GM23248 (cell line): ENCODE measurements around the gene KIFAP3. TPM values are rescaled to one million over a fixed set of nuclear protein-coding genes. Genes with fewer than 3 reads are reported as not detected.

Experiments used
- DNase-seq: peaks from one replicate; pipeline ENCODE4 v3.0.0-alpha.2; 2015
- H2AFZ ChIP-seq: fragments of 200-600 bp; sonication (generic); 2 replicates; pipeline ENCODE4 v1.6.1; 2016; ENCODE audit warnings: antibody characterized with exemption
- H3F3A ChIP-seq: fragments of 200-600 bp; sonication (generic); 2 replicates; pipeline ENCODE4 v1.6.1; 2016; ENCODE audit warnings: mild to moderate bottlenecking, antibody characterized with exemption, mixed run types; ENCODE audit not compliant: insufficient read depth
- H3K27ac ChIP-seq: fragments of 200-600 bp; sonication (generic); 2 replicates; pipeline ENCODE4 v1.5.1; 2016; ENCODE audit warnings: mild to moderate bottlenecking
- H3K27me3 ChIP-seq: fragments of 200-600 bp; sonication (generic); replicated peaks from 2 replicates; pipeline ENCODE4 v1.6.1; 2016; ENCODE audit warnings: mild to moderate bottlenecking; ENCODE audit not compliant: insufficient read depth
- H3K36me3 ChIP-seq: fragments of 200-600 bp; sonication (generic); 2 replicates; pipeline ENCODE4 v1.6.1; 2016; ENCODE audit warnings: low read depth, mild to moderate bottlenecking
- H3K4me1 ChIP-seq: fragments of 200-600 bp; sonication (generic); 2 replicates; pipeline ENCODE4 v1.6.1; 2016; ENCODE audit warnings: mild to moderate bottlenecking; ENCODE audit not compliant: insufficient read depth
- H3K4me2 ChIP-seq: fragments of 200-600 bp; sonication (generic); one replicate; pipeline ENCODE4 v1.6.1; 2016; ENCODE audit warnings: mild to moderate bottlenecking; ENCODE audit not compliant: unreplicated experiment
- H3K4me3 ChIP-seq: fragments of 200-600 bp; sonication (generic); 2 replicates; pipeline ENCODE4 v1.5.1; 2016; ENCODE audit warnings: mild to moderate bottlenecking
- H3K79me2 ChIP-seq: fragments of 200-600 bp; sonication (generic); 2 replicates; pipeline ENCODE4 v1.6.1; 2016; ENCODE audit warnings: mild to moderate bottlenecking; ENCODE audit not compliant: insufficient read depth
- H3K9ac ChIP-seq: fragments of 200-600 bp; sonication (generic); 2 replicates; pipeline ENCODE4 v1.6.1; 2016; ENCODE audit warnings: mild to moderate bottlenecking
- H3K9me2 ChIP-seq: fragments of 200-600 bp; sonication (generic); 2 replicates; pipeline ENCODE4 v1.6.1; 2016; ENCODE audit warnings: mixed run types, mild to moderate bottlenecking, moderate library complexity; ENCODE audit not compliant: insufficient read depth
- H3K9me3 ChIP-seq: fragments of 200-600 bp; sonication (generic); one replicate; pipeline ENCODE4 v1.6.1; 2017; ENCODE audit warnings: low read depth
- H4K20me1 ChIP-seq: fragments of 200-600 bp; sonication (generic); 2 replicates; pipeline ENCODE4 v1.6.0; 2016; ENCODE audit not compliant: insufficient read depth
- EZH2 ChIP-seq: fragments of 200-600 bp; sonication (generic); IDR thresholded peaks from 2 replicates; pipeline ENCODE4 v1.6.1; 2018; ENCODE audit warnings: antibody characterized with exemption, mild to moderate bottlenecking; ENCODE audit not compliant: insufficient read depth, poor library complexity, severe bottlenecking
- EZH2phosphoT487 ChIP-seq: fragments of 200-600 bp; sonication (generic); IDR thresholded peaks from 2 replicates; pipeline ENCODE4 v1.6.1; 2018; ENCODE audit warnings: antibody characterized with exemption, moderate library complexity, mild to moderate bottlenecking, low read depth; ENCODE audit not compliant: insufficient read depth
- WGBS, 2 experiments: methylation state at CpG; one replicate each; pipeline ENCODE4 v1.1.6; 2015 to 2017; ENCODE audit warnings: low lambda C conversion rate in 2 of 2, low coverage in 1 of 2; ENCODE audit errors: missing lambda C conversion rate in 2 of 2; 5-methylcytosine and 5-hydroxymethylcytosine counted together
- in situ Hi-C: fragments of 300-500 bp; cut with MboI; formaldehyde crosslinking; loops from 2 replicates; pipeline ENCODE4 v1.15.0; 2020
- polyA plus RNA-seq: library from polyadenylated mRNA; unstranded; fragments of >200 nt; fragmentation: Nextera tagmentation; extraction: Ambion mirVana; gene quantifications from 2 replicates; pipeline ENCODE4 v1.2.1, GENCODE V29; 2016
- total RNA-seq: library from RNA; depleted of rRNA; stranded (reverse); fragments of >200 nt; shearing (Covaris generic); gene quantifications from 2 replicates; pipeline ENCODE4 v1.2.3, GENCODE V29; 2014

Gene KIFAP3
- total and polyA plus RNA-seq, 2 experiments from 2014 or later = 23.1 to 30.7 TPM

GRCh38 chr1:169949139-169949538 lies 125.4 kb downstream of the KIFAP3 start:
- DNase-seq = peak; percentile 12
- in situ Hi-C loops = no loop called here

GRCh38 chr1:169946206-169946605 lies 128.3 kb downstream of the KIFAP3 start:
- Histone ChIP-seq H3K9me3 (no peaks in the 10 kb centered on the region), H3K79me2 (no peaks in the 10 kb centered on the region), H3K4me2 (no peak overlapping the region), H4K20me1 (no peaks in the 10 kb centered on the region), H3F3A (no peaks in the 10 kb centered on the region), H3K27me3 (no peaks in the 10 kb centered on the region), H3K4me1 (peaks cover 12% of the 10 kb centered on the region), H3K9me2 (no peaks in the 10 kb centered on the region), H3K27ac (no peak overlapping the region), H3K36me3 (no peaks in the 10 kb centered on the region), H3K4me3 (no peak overlapping the region), H3K9ac (no peak overlapping the region), H2AFZ (no peak overlapping the region)
- in situ Hi-C loops = no loop called here
- TF ChIP-seq EZH2phosphoT487 = no peak
- no peak for TF ChIP-seq EZH2
- no peak for DNase-seq

More at GRCh38 chr1:169949139-169949538, 125.4 kb downstream of the KIFAP3 start:
- no peak for TF ChIP-seq EZH2phosphoT487
- TF ChIP-seq EZH2 = no peak
- Histone ChIP-seq H3K4me3 (no peak overlapping the region), H3K27me3 (no peaks in the 10 kb centered on the region), H3K4me2 (no peak overlapping the region), H3K36me3 (peaks cover 3% of the 10 kb centered on the region; the same call in 1 of the 2 replicates), H2AFZ (no peak overlapping the region), H4K20me1 (no peaks in the 10 kb centered on the region), H3K9me3 (no peaks in the 10 kb centered on the region), H3K4me1 (no peaks in the 10 kb centered on the region), H3F3A (no peaks in the 10 kb centered on the region), H3K9me2 (no peaks in the 10 kb centered on the region), H3K27ac (no peak overlapping the region), H3K79me2 (no peaks in the 10 kb centered on the region), H3K9ac (no peak overlapping the region)

GRCh38 chr1:169945181-169945580 lies 129.3 kb downstream of the KIFAP3 start:
- Histone ChIP-seq H4K20me1 (no peaks in the 10 kb centered on the region), H3K27me3 (no peaks in the 10 kb centered on the region), H3K4me1 (peaks cover 12% of the 10 kb centered on the region), H3K9ac (no peak overlapping the region), H2AFZ (no peak overlapping the region), H3K27ac (no peak overlapping the region), H3K9me3 (no peaks in the 10 kb centered on the region), H3K36me3 (no peaks in the 10 kb centered on the region), H3F3A (no peaks in the 10 kb centered on the region), H3K9me2 (no peaks in the 10 kb centered on the region), H3K4me2 (no peak overlapping the region), H3K4me3 (no peak overlapping the region), H3K79me2 (no peaks in the 10 kb centered on the region)
- in situ Hi-C loops = no loop called here
- no peak for DNase-seq
- 79 to 92% methylated on average over 2 to 4 of the region's 4 CpGs for WGBS, 2 experiments
- TF ChIP-seq EZH2 = no peak
- no peak for TF ChIP-seq EZH2phosphoT487

- WGBS, 2 experiments = 98% methylated on average over 3 of the region's 3 CpGs
- Histone ChIP-seq H3K36me3 (no peaks in the 10 kb centered on the region), H3K79me2 (no peaks in the 10 kb centered on the region), H3K4me2 (no peak overlapping the region), H3K27ac (no peak overlapping the region), H3K9me3 (no peaks in the 10 kb centered on the region), H3K27me3 (no peaks in the 10 kb centered on the region), H2AFZ (no peak overlapping the region), H3K9ac (no peak overlapping the region), H3K4me1 (peaks cover 12% of the 10 kb centered on the region), H3K4me3 (no peak overlapping the region), H3K9me2 (no peaks in the 10 kb centered on the region), H4K20me1 (no peaks in the 10 kb centered on the region), H3F3A (no peaks in the 10 kb centered on the region)
- TF ChIP-seq EZH2 (no peak), EZH2phosphoT487 (no peak)
- in situ Hi-C loops = no loop called here
- DNase-seq = no peak
Observed at GRCh38 chr1:169944621-169945020, 129.9 kb downstream of the KIFAP3 start.

- no peak overlapping the region for H3K4me3 ChIP-seq
- H3K36me3 ChIP-seq = no peaks in the 10 kb centered on the region
- H4K20me1 ChIP-seq = no peaks in the 10 kb centered on the region
- H3K27ac ChIP-seq = no peak overlapping the region
- H3K4me2 ChIP-seq = no peak overlapping the region
- H3F3A ChIP-seq = no peaks in the 10 kb centered on the region
- no peaks in the 10 kb centered on the region for H3K9me2 ChIP-seq
- H3K4me1 ChIP-seq = peaks cover 12% of the 10 kb centered on the region
- H3K27me3 ChIP-seq = no peaks in the 10 kb centered on the region
- H3K9me3 ChIP-seq = no peaks in the 10 kb centered on the region
- in situ Hi-C loops = no loop called here
- H2AFZ ChIP-seq = no peak overlapping the region
- TF ChIP-seq EZH2 (no peak), EZH2phosphoT487 (no peak)
- 90 to 92% methylated on average over 17 of the region's 17 CpGs for WGBS, 2 experiments
- no peaks in the 10 kb centered on the region for H3K79me2 ChIP-seq
- H3K9ac ChIP-seq = no peak overlapping the region
- DNase-seq = no peak
Observed at GRCh38 chr1:169943963-169944526, 130.4 kb downstream of the KIFAP3 start.
